ENCODE measurements around the gene PANX3.

PANX3 gene

DNA sequence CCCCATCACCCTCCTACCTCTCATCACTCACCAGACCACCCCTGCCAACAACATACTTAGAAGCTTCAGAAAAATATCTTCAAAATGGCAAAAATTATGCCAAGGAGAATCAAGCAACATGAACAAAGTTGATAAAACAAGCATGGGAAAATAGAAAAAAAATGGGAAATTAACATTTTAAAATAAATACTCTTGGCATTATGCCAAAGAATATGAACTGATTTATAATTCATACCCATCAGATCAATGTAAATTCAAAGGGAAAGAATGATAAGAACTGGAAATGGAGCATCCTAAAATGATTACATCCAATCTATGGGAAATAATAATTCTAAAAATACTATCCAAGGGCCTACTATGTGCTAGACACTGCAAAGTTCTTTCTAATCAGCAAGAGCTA lies 50.3 kb downstream of the PANX3 start:
- DNase-seq: no peak

- no peak for DNase-seq
These were observed 50.9 kb downstream of the PANX3 start for GRCh38 chr11:124662106-124662505.

DNA sequence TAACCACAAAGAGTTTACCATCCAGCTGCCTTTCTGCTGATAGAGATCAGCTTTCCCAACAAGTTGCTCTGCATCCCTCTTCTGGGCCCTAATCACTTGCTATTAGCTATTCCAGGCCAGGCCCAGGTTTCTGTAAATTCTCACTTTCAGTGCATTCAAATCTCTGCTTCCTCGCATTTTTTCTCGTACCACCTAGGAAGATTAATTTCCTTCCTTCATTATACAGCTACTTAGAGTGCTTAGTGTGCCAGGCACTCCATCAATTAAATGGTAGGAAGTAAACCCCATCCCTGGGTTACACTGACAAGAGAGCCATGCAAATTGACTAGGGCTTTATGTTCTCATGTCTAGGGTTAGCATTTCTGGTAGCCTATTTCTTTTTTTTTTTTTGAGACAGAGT lies 52.6 kb downstream of the PANX3 start:
- no peak for DNase-seq

- DNase-seq: no peak
These were observed 56.4 kb downstream of the PANX3 start for GRCh38 chr11:124667601-124668000.

DNA sequence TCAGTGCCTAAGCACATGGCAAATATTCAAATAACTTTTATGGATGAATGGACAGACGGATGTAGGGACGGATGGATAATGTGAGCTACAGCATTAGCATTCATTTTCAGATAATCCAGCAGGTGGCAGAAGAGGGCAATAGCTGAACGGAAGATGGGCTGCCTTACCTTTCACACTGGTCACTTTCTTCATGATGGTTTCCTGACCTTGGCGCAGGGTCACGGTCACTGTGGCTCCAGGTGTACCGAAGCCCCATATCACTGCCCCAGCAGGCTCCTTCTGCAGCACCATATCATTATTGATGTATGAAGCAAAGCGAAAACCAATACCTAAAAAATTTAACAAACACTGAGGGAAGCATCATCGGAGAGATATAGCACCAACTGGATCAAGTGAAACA lies 58.0 kb downstream of the PANX3 start:
- peak; percentile 54 for DNase-seq
